HCT116 (cell line): ENCODE data around the gene QKI. TPM values are rescaled to one million over a fixed set of nuclear protein-coding genes. Genes with fewer than 3 reads are reported as not detected.

Experiments
- ATAC-seq: fragments of 200-7000 bp; cut with Tn5 transposase; 2 replicates; pipeline ENCODE4 v1.9.1; 2020; ENCODE audit warnings: mild to moderate bottlenecking, moderate library complexity
- BruUV-seq: library from RNA; stranded (reverse); fragments of 400-500 nt; replicated peaks from 2 replicates; lab custom pipeline; 2021; lab: Mats Ljungman, UMichigan
- CTCF ChIA-PET: fragments of 300-600 bp; sonication (Branson Sonifier 250); formaldehyde crosslinking; loops from one replicate; lab custom pipeline; 2021; ENCODE audit warnings: antibody characterized with exemption; lab: Charles Lee
- POLR2A ChIA-PET: fragments of 300-600, 350-600 bp; sonication (Branson Sonifier 250); formaldehyde crosslinking; loops from one replicate; lab custom pipeline; 2021; ENCODE audit warnings: antibody characterized with exemption; lab: Charles Lee
- RAD21 ChIA-PET, 2 experiments: fragments of 300-600 bp; sonication (Branson Sonifier 250); formaldehyde crosslinking; loops; one replicate each; lab custom pipeline; 2023; ENCODE audit warnings: low total read pairs in 2 of 2; ENCODE audit not compliant: uncharacterized antibody in 2 of 2, unreplicated experiment in 2 of 2, low non-redundant PET in 1 of 2; lab: Charles Lee
- DNase-seq: peaks from one replicate; pipeline ENCODE4 v3.0.0-alpha.2; 2010; ENCODE audit warnings: low read depth, low spot score
- H2AFZ ChIP-seq: fragments of 200-600 bp; shearing (Covaris generic), sonication (generic); 2 replicates; pipeline ENCODE4 v1.6.1; 2017; ENCODE audit warnings: low read depth, mixed run types, mixed read lengths, antibody characterized with exemption, low read length; ENCODE audit not compliant: poor library complexity, severe bottlenecking
- H3K27ac ChIP-seq: 2 replicates; pipeline ENCODE4 v1.5.1; 2012; ENCODE audit warnings: low read depth, low read length
- H3K27me3 ChIP-seq: fragments of 200-600 bp; sonication (generic); 2 replicates; pipeline ENCODE4 v1.6.1; 2016; ENCODE audit warnings: mixed run types, low read length, mixed read lengths; ENCODE audit not compliant: insufficient read depth
- H3K36me3 ChIP-seq, 2 experiments: fragments of 200-500 bp in 1 of 2; fragments of 200-600 bp in 1 of 2; sonication (Bioruptor generic) in 1 of 2; sonication (generic) in 1 of 2; 2 replicates each; pipeline versions ENCODE4 v1.5.1 to v1.6.1; 2014 to 2016; ENCODE audit warnings: low read length in 2 of 2, inconsistent platforms in 1 of 2, mixed read lengths in 1 of 2, mixed run types in 1 of 2; ENCODE audit not compliant: insufficient read depth in 2 of 2, control insufficient read depth in 1 of 2
- H3K4me1 ChIP-seq, 2 experiments: fragments of 200-600 bp in 1 of 2; sonication (generic) in 1 of 2; 2 replicates each; pipeline versions ENCODE4 v1.5.1 to v1.6.1; 2012 to 2017; ENCODE audit warnings: low read length in 2 of 2, inconsistent platforms in 1 of 2, mild to moderate bottlenecking in 1 of 2, mixed read lengths in 1 of 2, mixed run types in 1 of 2, moderate library complexity in 1 of 2; ENCODE audit not compliant: insufficient read depth in 2 of 2, control insufficient read depth in 1 of 2
- H3K4me2 ChIP-seq: fragments of 200-600 bp; sonication (generic); 2 replicates; pipeline ENCODE4 v1.6.1; 2017; ENCODE audit warnings: mixed run types, low read length, mixed read lengths
- H3K4me3 ChIP-seq, 2 experiments: fragments of 200-600 bp in 1 of 2; sonication (generic) in 1 of 2; replicated peaks in 1 of 2; 2 replicates each; pipeline ENCODE4 v1.5.1; 2011 to 2016; ENCODE audit warnings: low read length in 2 of 2, control low read depth in 1 of 2, low read depth in 1 of 2, mild to moderate bottlenecking in 1 of 2, mixed read lengths in 1 of 2, mixed run types in 1 of 2
- H3K79me2 ChIP-seq: fragments of 200-600 bp; sonication (generic); 2 replicates; pipeline ENCODE4 v1.6.1; 2017; ENCODE audit warnings: mild to moderate bottlenecking, mixed run types, low read length, moderate library complexity, mixed read lengths; ENCODE audit not compliant: insufficient read depth
- H3K9ac ChIP-seq: fragments of 200-600 bp; sonication (generic); 2 replicates; pipeline ENCODE4 v1.6.1; 2016; ENCODE audit warnings: low read length, mixed read lengths
- H3K9me2 ChIP-seq: fragments of 200-600 bp; sonication (generic), shearing (Covaris generic); 2 replicates; pipeline ENCODE4 v1.6.1; 2017; ENCODE audit warnings: mixed run types, mild to moderate bottlenecking, moderate library complexity; ENCODE audit not compliant: insufficient read depth
- H3K9me3 ChIP-seq, 2 experiments: fragments of 200-500 bp in 1 of 2; fragments of 200-600 bp in 1 of 2; sonication (Bioruptor generic) in 1 of 2; sonication (generic) in 1 of 2; 2 replicates each; pipeline ENCODE4 v1.6.1; 2014 to 2017; ENCODE audit warnings: low read length in 2 of 2, mixed read lengths in 2 of 2, inconsistent platforms in 1 of 2, low read depth in 1 of 2, mild to moderate bottlenecking in 1 of 2, mixed run types in 1 of 2, moderate library complexity in 1 of 2; ENCODE audit not compliant: control insufficient read depth in 1 of 2, insufficient read depth in 1 of 2
- H4K20me1 ChIP-seq: fragments of 200-600 bp; sonication (generic), shearing (Covaris generic); 2 replicates; pipeline ENCODE4 v1.6.1; 2017; ENCODE audit warnings: mixed run types, mild to moderate bottlenecking, moderate library complexity; ENCODE audit not compliant: insufficient read depth
- EGR1 ChIP-seq: IDR thresholded peaks from 2 replicates; pipeline ENCODE4 v1.6.1; 2012; ENCODE audit warnings: low read depth
- ELF1 ChIP-seq: IDR thresholded peaks from 2 replicates; pipeline ENCODE4 v1.6.1; 2012; ENCODE audit warnings: low read depth, borderline replicate concordance
- EZH2 ChIP-seq: fragments of 200-600 bp; sonication (generic); IDR thresholded peaks from 2 replicates; pipeline ENCODE4 v1.6.1; 2017; ENCODE audit warnings: antibody characterized with exemption, mixed run types
- JUND ChIP-seq: IDR thresholded peaks from 2 replicates; pipeline ENCODE4 v1.6.1; 2012
- RAD21 ChIP-seq: IDR thresholded peaks from 2 replicates; pipeline ENCODE4 v1.6.1; 2012; ENCODE audit warnings: low read depth, mild to moderate bottlenecking
- SIN3A ChIP-seq: IDR thresholded peaks from 2 replicates; pipeline ENCODE4 v1.6.1; 2012; ENCODE audit warnings: low read depth
- YY1 ChIP-seq: IDR thresholded peaks from 2 replicates; pipeline ENCODE4 v1.6.1; 2011; ENCODE audit warnings: low read length, low read depth, moderate library complexity, mild to moderate bottlenecking; ENCODE audit not compliant: insufficient replicate concordance; ENCODE audit errors: extremely low read depth
- ZFX ChIP-seq: fragments of 450-650 bp; IDR thresholded peaks from 2 replicates; pipeline ENCODE4 v1.6.1; 2017
- ZNF274 ChIP-seq: fragments of 200-500 bp; sonication (Bioruptor generic); IDR thresholded peaks from 2 replicates; pipeline ENCODE4 v1.6.1; 2014; ENCODE audit warnings: mild to moderate bottlenecking, low read depth, low read length, inconsistent platforms
- intact Hi-C: fragments of 100-400 bp; cut with micrococcal nuclease; formaldehyde crosslinking; loops from 2 replicates; pipeline ENCODE4 v1.10.0; 2022
- total RNA-seq: library from RNA; stranded (reverse); gene quantifications from one replicate; pipeline ENCODE4 v1.2.1, GENCODE V29; 2021; ENCODE audit not compliant: unreplicated experiment

QKI gene
- total RNA-seq, 1 experiment from 2014 or later: 35.3 TPM

DNA sequence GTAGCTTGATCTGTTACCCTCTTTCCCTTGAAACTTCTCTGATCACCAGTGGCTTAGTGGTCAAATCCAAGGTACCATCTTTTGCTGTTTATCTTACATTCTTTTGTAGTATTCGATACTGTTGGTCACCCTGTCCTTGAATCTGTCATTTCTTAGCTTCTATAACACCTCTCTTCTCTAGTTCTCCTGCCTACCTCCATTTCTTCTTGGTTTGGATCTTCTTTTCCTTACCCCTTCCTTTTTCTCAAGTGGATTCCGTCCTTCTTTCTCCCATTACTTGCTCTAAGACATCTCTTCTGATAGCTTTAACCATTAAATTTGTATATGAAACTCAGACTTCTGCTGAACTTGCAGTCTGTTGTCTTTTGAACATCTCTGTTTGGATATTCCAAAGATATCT lies 39.9 kb downstream of the QKI start:
- no TSS peak for BruUV-seq

DNA sequence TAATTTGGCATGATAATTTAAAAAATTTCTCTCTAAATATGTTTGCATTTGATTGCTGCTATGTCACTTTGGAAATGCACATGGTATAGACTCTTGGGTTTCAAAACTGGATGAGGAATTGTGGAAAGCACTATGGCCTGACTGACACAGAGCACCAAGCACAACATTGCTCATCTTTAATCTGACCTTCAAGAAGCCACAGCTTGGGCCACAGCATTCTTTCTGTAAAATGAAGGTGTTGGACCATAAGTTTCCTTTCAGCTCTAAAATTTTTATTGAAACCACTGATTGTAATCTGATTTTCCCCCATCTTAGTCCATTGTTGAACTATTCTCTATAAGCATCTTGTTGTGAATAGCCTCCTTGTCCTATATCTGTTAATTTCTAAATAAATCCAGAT lies 41.0 kb downstream of the QKI start:
- ChIA-PET RAD21 (no interaction called here), POLR2A (no interaction called here), CTCF (no interaction called here)
- BruUV-seq: no TSS peak
- no peak for ATAC-seq
- no peaks in the 10 kb centered on the region for H3K27me3 ChIP-seq
- H3K4me2 ChIP-seq: no peak overlapping the region
- H3K36me3 ChIP-seq: no peaks in the 10 kb centered on the region
- H3K4me3 ChIP-seq: no peak overlapping the region
- no peaks in the 10 kb centered on the region for H3K9me3 ChIP-seq
- H3K9me2 ChIP-seq: no peaks in the 10 kb centered on the region
- no peak for DNase-seq
- peaks cover 45% of the 10 kb centered on the region for H3K79me2 ChIP-seq
- intact Hi-C loops: no loop called here
- H2AFZ ChIP-seq: no peak overlapping the region
- TF ChIP-seq EZH2: no peak
- no peak for TF ChIP-seq ZNF274
- no peak for TF ChIP-seq YY1
- TF ChIP-seq ZFX: no peak
- no peak for TF ChIP-seq EGR1
- no peak for TF ChIP-seq RAD21
- TF ChIP-seq ELF1: no peak
- TF ChIP-seq JUND: no peak
- H3K9ac ChIP-seq: no peak overlapping the region
- H4K20me1 ChIP-seq: no peaks in the 10 kb centered on the region
- no peaks in the 10 kb centered on the region for H3K4me1 ChIP-seq
- H3K27ac ChIP-seq: no peak overlapping the region

More for the DNA sequence above, 39.9 kb downstream of the QKI start:
- Histone ChIP-seq H3K4me2 (no peak overlapping the region), H3K27me3 (no peaks in the 10 kb centered on the region), H4K20me1 (no peaks in the 10 kb centered on the region), H3K9ac (no peak overlapping the region), H3K4me3 (no peak overlapping the region), H2AFZ (no peak overlapping the region), H3K4me1 (no peaks in the 10 kb centered on the region), H3K9me2 (no peaks in the 10 kb centered on the region), H3K9me3 (no peaks in the 10 kb centered on the region), H3K36me3 (no peaks in the 10 kb centered on the region), H3K79me2 (peaks cover 46% of the 10 kb centered on the region), H3K27ac (no peak overlapping the region)
- TF ChIP-seq SIN3A (no peak), ZNF274 (no peak)
- ChIA-PET RAD21 (no interaction called here), POLR2A (no interaction called here), CTCF (no interaction called here)
- DNase-seq (no peak), ATAC-seq (no peak)
- intact Hi-C loops: no loop called here
